Naive thymus-derived CD4-positive, alpha-beta T cell (primary cell): ENCODE measurements around the gene SLC22A12. TPM values are rescaled to one million over a fixed set of nuclear protein-coding genes. Genes with fewer than 3 reads are reported as not detected.
"Not testable (repeated sequence)": the region's sequence is repeated elsewhere in the genome, so short reads cannot be mapped to it uniquely, and the experiment has no call there.

Experiments
- ATAC-seq: fragments of 150-1000 bp; cut with Tn5 transposase; 2 replicates; pipeline ENCODE4 v1.10.0; 2021; ENCODE audit warnings: mild to moderate bottlenecking, moderate library complexity
- CTCF ChIA-PET: fragments of 350-600 bp; sonication (Branson Sonifier 250); formaldehyde crosslinking; loops from one replicate; lab custom pipeline; 2021; ENCODE audit warnings: antibody characterized with exemption; lab: Charles Lee
- POLR2A ChIA-PET: fragments of 350-600 bp; sonication (Branson Sonifier 250); formaldehyde crosslinking; loops from one replicate; lab custom pipeline; 2021; ENCODE audit warnings: antibody characterized with exemption, inconsistent platforms; lab: Charles Lee
- DNase-seq, 9 donors: peaks; one replicate each; pipeline versions ENCODE4 v3.0.0 to v3.0.0-alpha.2; 2020 to 2022; ENCODE audit warnings: mixed read lengths in 1 of 9
- H3K27ac ChIP-seq: one replicate; pipeline ENCODE4 v1.7.0; 2013; ENCODE audit warnings: mild to moderate bottlenecking, low read depth, low read length, moderate library complexity
- H3K27me3 ChIP-seq, 2 donors: one replicate each; pipeline ENCODE4 v1.7.0; 2013; ENCODE audit warnings: low read length in 2 of 2, mild to moderate bottlenecking in 2 of 2, moderate library complexity in 2 of 2; ENCODE audit not compliant: control insufficient read depth in 2 of 2, insufficient read depth in 2 of 2
- H3K36me3 ChIP-seq, 3 experiments: 1 replicate in 2 of 3; 2 replicates in 1 of 3; pipeline ENCODE4 v1.7.0; 2013; ENCODE audit warnings: low read length in 3 of 3, mild to moderate bottlenecking in 3 of 3, moderate library complexity in 1 of 3; ENCODE audit not compliant: insufficient read depth in 3 of 3, control insufficient read depth in 2 of 3
- H3K4me1 ChIP-seq, 2 donors: one replicate each; pipeline ENCODE4 v1.7.0; 2013; ENCODE audit warnings: low read length in 2 of 2, mild to moderate bottlenecking in 2 of 2, moderate library complexity in 1 of 2; ENCODE audit not compliant: control insufficient read depth in 2 of 2, insufficient read depth in 2 of 2
- H3K4me3 ChIP-seq: 2 replicates; pipeline ENCODE4 v1.7.0; 2013; ENCODE audit warnings: mild to moderate bottlenecking, low read length
- H3K9me3 ChIP-seq, 3 experiments: 1 replicate in 2 of 3; 2 replicates in 1 of 3; pipeline ENCODE4 v1.7.0; 2013; ENCODE audit warnings: low read length in 3 of 3; ENCODE audit not compliant: control insufficient read depth in 2 of 3
- H3K27ac Mint-ChIP-seq, 9 donors: one replicate each; pipeline ENCODE4 v1.8.0; 2020 to 2022; ENCODE audit warnings: mixed read lengths in 9 of 9, mild to moderate bottlenecking in 8 of 9, moderate library complexity in 5 of 9, inconsistent platforms in 2 of 9
- H3K27me3 Mint-ChIP-seq, 5 donors: one replicate each; pipeline ENCODE4 v1.8.0; 2021 to 2022; ENCODE audit warnings: mixed read lengths in 5 of 5, mild to moderate bottlenecking in 1 of 5
- H3K36me3 Mint-ChIP-seq, 5 donors: one replicate each; pipeline ENCODE4 v1.8.0; 2020 to 2022; ENCODE audit warnings: mixed read lengths in 5 of 5, mild to moderate bottlenecking in 3 of 5, inconsistent platforms in 1 of 5
- H3K4me1 Mint-ChIP-seq, 7 donors: one replicate each; pipeline ENCODE4 v1.8.0; 2020 to 2022; ENCODE audit warnings: mixed read lengths in 7 of 7, mild to moderate bottlenecking in 3 of 7, inconsistent platforms in 1 of 7
- H3K4me3 Mint-ChIP-seq, 10 donors: one replicate each; pipeline ENCODE4 v1.8.0; 2020 to 2022; ENCODE audit warnings: mild to moderate bottlenecking in 10 of 10, mixed read lengths in 10 of 10, moderate library complexity in 6 of 10, inconsistent platforms in 2 of 10
- H3K9me3 Mint-ChIP-seq, 11 donors: one replicate each; pipeline ENCODE4 v1.8.0; 2020 to 2022; ENCODE audit warnings: mixed read lengths in 11 of 11, mild to moderate bottlenecking in 4 of 11, inconsistent platforms in 1 of 11, moderate library complexity in 1 of 11
- intact Hi-C, 2 donors: fragments of 100-400 bp; cut with micrococcal nuclease; formaldehyde crosslinking; loops; one replicate each; pipeline ENCODE4 v1.15.1; 2023
- polyA plus RNA-seq, 2 donors: library from polyadenylated mRNA; unstranded; fragments of 300-500 nt; fragmentation: Illumina TruSeq; gene quantifications; one replicate each; pipeline ENCODE4 v1.2.3, GENCODE V29; 2021
- total RNA-seq, 6 experiments: library from RNA in 5 of 6; stranded (reverse) in 5 of 6; gene quantifications; 1 replicate in 5 of 6; 2 replicates in 1 of 6; pipeline ENCODE4 v1.2.3 and lab custom pipeline; 2021 to 2026

Gene SLC22A12
- total and polyA plus RNA-seq, 7 experiments from 2014 or later: not detected

DNA sequence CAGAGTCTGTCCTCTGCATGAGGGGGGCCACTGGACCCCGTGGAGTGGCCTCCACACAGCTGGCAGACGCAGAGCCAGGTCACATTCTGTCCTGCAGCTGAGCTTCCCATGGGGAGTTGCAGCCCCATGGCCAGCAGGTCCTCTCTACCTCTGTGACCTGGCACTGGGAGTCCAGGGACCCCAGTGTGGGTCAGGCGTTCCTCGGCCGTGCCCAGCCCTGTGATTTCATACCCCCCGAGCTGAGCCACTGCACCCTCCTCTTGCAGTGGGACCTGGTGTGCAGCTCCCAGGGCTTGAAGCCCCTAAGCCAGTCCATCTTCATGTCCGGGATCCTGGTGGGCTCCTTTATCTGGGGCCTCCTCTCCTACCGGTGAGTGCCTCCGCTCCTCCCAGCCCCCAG lies 32.2 kb upstream of the SLC22A12 start:
- ChIA-PET POLR2A (no interaction called here), CTCF (no interaction called here)
- Mint-ChIP-seq H3K4me3 (no peak overlapping the region), H3K9me3 (no peaks in the 10 kb centered on the region), H3K27ac (no peak overlapping the region), H3K27me3 (peaks cover 0 to 7% (median 0%) of the 10 kb centered on the region in 5 donors), H3K36me3 (no peaks in the 10 kb centered on the region), H3K4me1 (peaks cover 0 to 2% (median 0%) of the 10 kb centered on the region in 7 donors)
- intact Hi-C loops: no loop called here
- Histone ChIP-seq H3K27ac (no peak overlapping the region), H3K4me3 (no peak overlapping the region), H3K9me3 (no peaks in the 10 kb centered on the region), H3K36me3 (no peaks in the 10 kb centered on the region), H3K27me3 (no peaks in the 10 kb centered on the region), H3K4me1 (no peaks in the 10 kb centered on the region)
- ATAC-seq (no peak), DNase-seq (no peak)

GRCh38 chr11:64559351-64560138 lies 31.5 kb upstream of the SLC22A12 start:
- no peak for ATAC-seq
- no peaks in the 10 kb centered on the region for H3K27me3 ChIP-seq
- POLR2A ChIA-PET: no interaction called here

GRCh38 chr11:64560139-64560771 lies 30.8 kb upstream of the SLC22A12 start:
- H3K4me1 ChIP-seq: no peaks in the 10 kb centered on the region

More at GRCh38 chr11:64559351-64560138, 31.5 kb upstream of the SLC22A12 start:
- Histone ChIP-seq H3K4me3 (no peak overlapping the region), H3K27ac (no peak overlapping the region), H3K4me1 (no peaks in the 10 kb centered on the region), H3K36me3 (no peaks in the 10 kb centered on the region), H3K9me3 (no peaks in the 10 kb centered on the region)
- CTCF ChIA-PET: no interaction called here
- H3K36me3 Mint-ChIP-seq: no peaks in the 10 kb centered on the region
- H3K27me3 Mint-ChIP-seq: peaks cover 0 to 7% (median 0%) of the 10 kb centered on the region in 5 donors
- intact Hi-C loops: no loop called here
- no peak overlapping the region for H3K27ac Mint-ChIP-seq
- H3K4me3 Mint-ChIP-seq: no peak overlapping the region
- peaks cover 0 to 2% (median 0%) of the 10 kb centered on the region in 7 donors for H3K4me1 Mint-ChIP-seq
- DNase-seq: no peak
- H3K9me3 Mint-ChIP-seq: no peaks in the 10 kb centered on the region

GRCh38 chr11:64560941-64561340 lies 30.1 kb upstream of the SLC22A12 start:
- DNase-seq (no peak), ATAC-seq (no peak)
- H3K4me1 ChIP-seq: no peaks in the 10 kb centered on the region
- no peak overlapping the region for H3K27ac ChIP-seq
- ChIA-PET POLR2A (no interaction called here), CTCF (no interaction called here)
- intact Hi-C loops: no loop called here
- no peaks in the 10 kb centered on the region for H3K4me1 Mint-ChIP-seq
- no peaks in the 10 kb centered on the region for H3K27me3 ChIP-seq
- no peaks in the 10 kb centered on the region for H3K9me3 ChIP-seq
- H3K36me3 Mint-ChIP-seq: no peaks in the 10 kb centered on the region
- no peaks in the 10 kb centered on the region for H3K36me3 ChIP-seq
- H3K4me3 ChIP-seq: no peak overlapping the region
- no peak overlapping the region for H3K27ac Mint-ChIP-seq
- H3K4me3 Mint-ChIP-seq: no peak overlapping the region
- no peaks in the 10 kb centered on the region for H3K9me3 Mint-ChIP-seq
- H3K27me3 Mint-ChIP-seq: peaks cover 0 to 7% (median 0%) of the 10 kb centered on the region in 5 donors

More at GRCh38 chr11:64560139-64560771, 30.8 kb upstream of the SLC22A12 start:
- POLR2A ChIA-PET: no interaction called here
- DNase-seq: no peak
- peaks cover 0 to 2% (median 0%) of the 10 kb centered on the region in 7 donors for H3K4me1 Mint-ChIP-seq
- H3K4me3 ChIP-seq: no peak overlapping the region
- H3K27me3 Mint-ChIP-seq: peaks cover 0 to 7% (median 0%) of the 10 kb centered on the region in 5 donors
- intact Hi-C loops: no loop called here
- H3K9me3 ChIP-seq: no peaks in the 10 kb centered on the region
- no peak overlapping the region for H3K27ac ChIP-seq
- H3K4me3 Mint-ChIP-seq: no peak overlapping the region
- no peak for ATAC-seq
- CTCF ChIA-PET: no interaction called here
- no peaks in the 10 kb centered on the region for H3K9me3 Mint-ChIP-seq
- H3K36me3 Mint-ChIP-seq: no peaks in the 10 kb centered on the region
- no peaks in the 10 kb centered on the region for H3K36me3 ChIP-seq
- no peaks in the 10 kb centered on the region for H3K27me3 ChIP-seq
- no peak overlapping the region for H3K27ac Mint-ChIP-seq

GRCh38 chr11:64561429-64561828 lies 29.6 kb upstream of the SLC22A12 start:
- H3K9me3 Mint-ChIP-seq, POLR2A ChIA-PET, ATAC-seq, H3K27ac ChIP-seq, H3K4me1 ChIP-seq, H3K4me3 Mint-ChIP-seq, H3K27me3 ChIP-seq, H3K36me3 ChIP-seq, intact Hi-C loops, DNase-seq, CTCF ChIA-PET, H3K9me3 ChIP-seq, H3K4me1 Mint-ChIP-seq, H3K36me3 Mint-ChIP-seq, H3K27me3 Mint-ChIP-seq, H3K4me3 ChIP-seq, H3K27ac Mint-ChIP-seq: not testable (repeated sequence)

GRCh38 chr11:64561984-64562722 lies 28.9 kb upstream of the SLC22A12 start:
- H3K4me3 Mint-ChIP-seq: no peak overlapping the region
- DNase-seq (no peak), ATAC-seq (no peak)
- H3K36me3 Mint-ChIP-seq: no peaks in the 10 kb centered on the region
- intact Hi-C loops: no loop called here
- Histone ChIP-seq H3K9me3 (no peaks in the 10 kb centered on the region), H3K4me3 (no peak overlapping the region), H3K4me1 (no peaks in the 10 kb centered on the region), H3K27ac (no peak overlapping the region), H3K36me3 (no peaks in the 10 kb centered on the region), H3K27me3 (no peaks in the 10 kb centered on the region)
- H3K27ac Mint-ChIP-seq: no peak overlapping the region
- ChIA-PET CTCF (no interaction called here), POLR2A (no interaction called here)
- H3K4me1 Mint-ChIP-seq: peaks cover 0 to 7% (median 4%) of the 10 kb centered on the region in 7 donors
- no peaks in the 10 kb centered on the region for H3K9me3 Mint-ChIP-seq
- peaks cover 0 to 7% (median 0%) of the 10 kb centered on the region in 5 donors for H3K27me3 Mint-ChIP-seq
